Activated CD4-positive, alpha-beta T cell treated with anti-CD3 and anti-CD28 coated beads, Interleukin-2, amount 10 ng/mL, durations not matched to agents 7 days and 5 days (primary cell): ENCODE measurements around the gene GAD2. TPM values are rescaled to one million over a fixed set of nuclear protein-coding genes. Genes with fewer than 3 reads are reported as not detected.

ENCODE experiments used
- CTCF ChIA-PET: fragments of 350-600 bp; sonication (Branson Sonifier 250); formaldehyde crosslinking; loops from one replicate; lab custom pipeline; 2021; ENCODE audit warnings: antibody characterized with exemption; lab: Charles Lee
- POLR2A ChIA-PET: fragments of 350-600 bp; sonication (Branson Sonifier 250); formaldehyde crosslinking; loops from one replicate; lab custom pipeline; 2021; ENCODE audit warnings: antibody characterized with exemption; lab: Charles Lee
- DNase-seq: peaks from one replicate; pipeline ENCODE4 v3.0.0-alpha.2; 2020
- H3K27ac Mint-ChIP-seq: one replicate; pipeline ENCODE4 v1.8.0; 2021; ENCODE audit warnings: mild to moderate bottlenecking, moderate library complexity, mixed read lengths
- H3K27me3 Mint-ChIP-seq: one replicate; pipeline ENCODE4 v1.8.0; 2021; ENCODE audit warnings: mixed read lengths
- H3K36me3 Mint-ChIP-seq: one replicate; pipeline ENCODE4 v1.8.0; 2021; ENCODE audit warnings: low read depth, mixed read lengths
- H3K4me1 Mint-ChIP-seq: one replicate; pipeline ENCODE4 v1.8.0; 2021; ENCODE audit warnings: mixed read lengths
- H3K4me3 Mint-ChIP-seq: one replicate; pipeline ENCODE4 v1.8.0; 2021; ENCODE audit warnings: mild to moderate bottlenecking, moderate library complexity, mixed read lengths
- H3K9me3 Mint-ChIP-seq: one replicate; pipeline ENCODE4 v1.8.0; 2021; ENCODE audit warnings: mixed read lengths
- total RNA-seq, 2 experiments: library from RNA; stranded (reverse); gene quantifications; one replicate each; pipeline ENCODE4 v1.2.3, GENCODE V29; 2021

Gene GAD2
- total RNA-seq, 2 experiments from 2014 or later: not detected

- POLR2A ChIA-PET: no interaction called here
- H3K27ac Mint-ChIP-seq: no peak overlapping the region
These were observed 21.8 kb downstream of the GAD2 start for GRCh38 chr10:26238378-26238777.

GRCh38 chr10:26242706-26243350, 26.3 kb downstream of the GAD2 start:
- Mint-ChIP-seq H3K4me1 (no peaks in the 10 kb centered on the region), H3K27ac (no peak overlapping the region), H3K4me3 (no peak overlapping the region), H3K36me3 (no peaks in the 10 kb centered on the region), H3K9me3 (no peaks in the 10 kb centered on the region), H3K27me3 (peaks cover 17% of the 10 kb centered on the region)
- ChIA-PET CTCF (interaction anchor here (0.6 to 1.4 kb wide), 2 partner anchors 13 to 1577 kb away, joined by 3 to 5 read pairs; no protein-coding TSS in a partner anchor), POLR2A (no interaction called here)
- no peak for DNase-seq

More at GRCh38 chr10:26238378-26238777, 21.8 kb downstream of the GAD2 start:
- H3K4me3 Mint-ChIP-seq: no peak overlapping the region
- no peaks in the 10 kb centered on the region for H3K9me3 Mint-ChIP-seq
- no peak for DNase-seq
- no peaks in the 10 kb centered on the region for H3K36me3 Mint-ChIP-seq
- CTCF ChIA-PET: interaction anchor here (1.0 kb wide), 1 partner anchor 25 kb away, joined by 3 read pairs; no protein-coding TSS in a partner anchor
- H3K4me1 Mint-ChIP-seq: no peaks in the 10 kb centered on the region
- peaks cover 15% of the 10 kb centered on the region for H3K27me3 Mint-ChIP-seq

GRCh38 chr10:26243351-26243720, 26.8 kb downstream of the GAD2 start:
- CTCF ChIA-PET: interaction anchor here (1.4 kb wide), 1 partner anchor 13 kb away, joined by 5 read pairs; no protein-coding TSS in a partner anchor

GRCh38 chr10:26249681-26250080, 33.1 kb downstream of the GAD2 start:
- no peaks in the 10 kb centered on the region for H3K4me1 Mint-ChIP-seq
- H3K9me3 Mint-ChIP-seq: no peaks in the 10 kb centered on the region
- no peak for DNase-seq
- H3K4me3 Mint-ChIP-seq: no peak overlapping the region
- no peak overlapping the region for H3K27ac Mint-ChIP-seq
- H3K36me3 Mint-ChIP-seq: no peaks in the 10 kb centered on the region
- ChIA-PET CTCF (no interaction called here), POLR2A (no interaction called here)
- no peaks in the 10 kb centered on the region for H3K27me3 Mint-ChIP-seq

More at GRCh38 chr10:26243351-26243720, 26.8 kb downstream of the GAD2 start:
- Mint-ChIP-seq H3K36me3 (no peaks in the 10 kb centered on the region), H3K27ac (no peak overlapping the region), H3K4me3 (no peak overlapping the region), H3K4me1 (no peaks in the 10 kb centered on the region), H3K9me3 (no peaks in the 10 kb centered on the region), H3K27me3 (peaks cover 15% of the 10 kb centered on the region)
- POLR2A ChIA-PET: no interaction called here
- no peak for DNase-seq

- no peaks in the 10 kb centered on the region for H3K4me1 Mint-ChIP-seq
- DNase-seq: no peak
- no peak overlapping the region for H3K27ac Mint-ChIP-seq
- no peaks in the 10 kb centered on the region for H3K27me3 Mint-ChIP-seq
- no peaks in the 10 kb centered on the region for H3K9me3 Mint-ChIP-seq
- ChIA-PET POLR2A (no interaction called here), CTCF (no interaction called here)
- H3K4me3 Mint-ChIP-seq: no peak overlapping the region
- no peaks in the 10 kb centered on the region for H3K36me3 Mint-ChIP-seq
These were observed 35.4 kb downstream of the GAD2 start for GRCh38 chr10:26251925-26252324.

DNA sequence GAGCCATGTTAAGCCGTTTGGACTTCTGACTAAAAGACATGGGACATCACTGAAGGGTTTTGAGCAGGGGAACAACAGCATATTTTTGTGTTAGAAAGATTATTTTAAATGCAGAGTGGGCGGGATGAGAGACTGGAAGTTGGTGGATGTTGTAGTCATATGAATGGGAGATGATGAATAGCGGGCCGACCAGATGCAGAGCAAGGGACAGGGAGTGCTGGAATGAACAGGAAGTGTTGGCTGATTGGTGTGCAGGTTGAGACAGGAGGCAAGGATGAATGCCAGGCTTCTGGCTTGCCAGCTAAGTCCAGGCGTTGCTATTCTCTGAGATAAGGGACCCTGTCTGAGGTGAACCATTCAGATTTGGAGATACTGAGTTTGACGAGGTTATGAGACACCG, 38.0 kb downstream of the GAD2 start:
- no peaks in the 10 kb centered on the region for H3K4me1 Mint-ChIP-seq
- ChIA-PET POLR2A (no interaction called here), CTCF (no interaction called here)
- DNase-seq: no peak
- H3K27ac Mint-ChIP-seq: no peak overlapping the region
- peaks cover 2% of the 10 kb centered on the region for H3K27me3 Mint-ChIP-seq
- no peaks in the 10 kb centered on the region for H3K36me3 Mint-ChIP-seq
- no peak overlapping the region for H3K4me3 Mint-ChIP-seq
- no peaks in the 10 kb centered on the region for H3K9me3 Mint-ChIP-seq

DNA sequence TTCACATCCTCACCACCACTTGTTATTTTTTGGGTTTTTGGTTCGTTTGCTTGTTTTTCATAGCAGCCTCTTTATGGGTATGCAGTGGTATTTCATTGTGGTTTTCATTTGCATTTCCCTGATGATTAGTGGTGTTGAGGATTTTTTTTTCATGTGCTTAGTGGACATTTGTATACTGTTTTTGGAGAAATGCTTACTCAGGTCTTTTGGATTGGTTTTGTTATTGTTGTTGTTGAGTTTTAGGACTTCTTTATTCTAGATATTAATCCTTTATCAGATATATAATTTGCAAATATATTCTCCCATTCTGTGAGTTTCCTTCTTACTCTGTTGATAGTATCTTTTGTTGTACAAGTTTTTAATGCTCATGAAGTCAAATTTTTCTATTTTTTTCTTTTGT, 42.8 kb downstream of the GAD2 start:
- Mint-ChIP-seq H3K27me3 (peaks cover 15% of the 10 kb centered on the region), H3K4me3 (no peak overlapping the region)
- CTCF ChIA-PET: no interaction called here

DNA sequence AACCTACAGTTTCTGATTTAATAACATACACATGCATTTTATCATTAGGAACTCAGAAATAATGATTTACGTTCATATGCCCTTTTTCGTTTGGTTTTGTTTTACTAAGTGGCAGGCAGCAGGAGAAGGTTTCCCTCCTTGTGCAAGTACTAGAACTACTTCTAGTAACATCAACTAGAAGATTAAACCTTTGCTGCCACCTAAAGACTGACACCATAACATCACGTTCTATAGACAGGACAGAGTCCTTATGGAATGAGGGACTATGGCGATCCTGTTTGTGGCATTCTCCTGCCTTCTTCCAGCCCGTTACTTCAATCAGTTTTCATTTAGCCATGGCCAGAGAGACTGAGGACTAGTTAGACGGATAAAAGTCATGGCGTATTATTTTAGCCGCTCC, 53.2 kb downstream of the GAD2 start:
- Mint-ChIP-seq H3K4me3 (no peak overlapping the region), H3K27me3 (peaks cover 16% of the 10 kb centered on the region), H3K27ac (no peak overlapping the region), H3K9me3 (no peaks in the 10 kb centered on the region), H3K36me3 (no peaks in the 10 kb centered on the region), H3K4me1 (no peaks in the 10 kb centered on the region)
- ChIA-PET POLR2A (no interaction called here), CTCF (no interaction called here)
- no peak for DNase-seq

More for the DNA sequence above, 42.8 kb downstream of the GAD2 start:
- Mint-ChIP-seq H3K36me3 (no peaks in the 10 kb centered on the region), H3K4me1 (no peaks in the 10 kb centered on the region), H3K27ac (no peak overlapping the region), H3K9me3 (no peaks in the 10 kb centered on the region)
- DNase-seq: no peak
- POLR2A ChIA-PET: no interaction called here

GRCh38 chr10:26274391-26274790, 57.8 kb downstream of the GAD2 start:
- Mint-ChIP-seq H3K36me3 (no peaks in the 10 kb centered on the region), H3K4me3 (no peak overlapping the region), H3K4me1 (no peaks in the 10 kb centered on the region), H3K27me3 (peaks cover 6% of the 10 kb centered on the region), H3K9me3 (no peaks in the 10 kb centered on the region), H3K27ac (no peak overlapping the region)
- DNase-seq: no peak
- ChIA-PET POLR2A (no interaction called here), CTCF (interaction anchor here (0.6 kb wide), 1 partner anchor 16 kb away, joined by 3 read pairs; no protein-coding TSS in a partner anchor)

DNA sequence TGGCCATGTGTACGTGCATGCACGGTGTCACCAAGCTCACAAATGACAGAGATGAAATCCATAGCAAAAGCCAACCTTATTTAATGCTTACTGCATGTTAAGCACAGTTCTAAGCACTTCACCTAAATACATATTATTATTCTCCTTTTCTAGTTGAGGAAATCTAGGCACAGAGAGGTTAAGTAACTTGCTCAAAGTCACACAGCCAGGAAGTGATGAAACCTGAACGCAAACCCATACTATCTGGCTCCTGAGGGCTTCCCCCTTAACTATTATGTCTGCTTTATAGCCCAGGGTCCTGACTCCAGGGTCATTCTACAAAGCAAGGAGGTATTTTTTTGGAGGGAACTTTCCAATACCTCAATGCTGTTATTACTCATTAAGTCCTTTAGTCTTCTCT, 61.7 kb downstream of the GAD2 start:
- POLR2A ChIA-PET: no interaction called here
- H3K27me3 Mint-ChIP-seq: peaks cover 1% of the 10 kb centered on the region

GRCh38 chr10:26290236-26290635, 73.7 kb downstream of the GAD2 start:
- CTCF ChIA-PET: interaction anchor here (1.4 kb wide), 1 partner anchor 18 kb away, joined by 6 read pairs; no protein-coding TSS in a partner anchor
- DNase-seq: no peak

More for the DNA sequence above, 61.7 kb downstream of the GAD2 start:
- no peak for DNase-seq
- H3K4me1 Mint-ChIP-seq: no peaks in the 10 kb centered on the region
- H3K27ac Mint-ChIP-seq: no peak overlapping the region
- no peak overlapping the region for H3K4me3 Mint-ChIP-seq
- CTCF ChIA-PET: no interaction called here
- H3K9me3 Mint-ChIP-seq: no peaks in the 10 kb centered on the region
- H3K36me3 Mint-ChIP-seq: no peaks in the 10 kb centered on the region

GRCh38 chr10:26291721-26292480, 75.3 kb downstream of the GAD2 start:
- H3K36me3 Mint-ChIP-seq: no peaks in the 10 kb centered on the region
- CTCF ChIA-PET: interaction anchor here (0.6 to 1.4 kb wide), 2 partner anchors 12 to 16 kb away, joined by 3 to 6 read pairs; no protein-coding TSS in a partner anchor
- DNase-seq: no peak
- H3K9me3 Mint-ChIP-seq: no peaks in the 10 kb centered on the region
- H3K27ac Mint-ChIP-seq: no peak overlapping the region
- H3K4me1 Mint-ChIP-seq: no peaks in the 10 kb centered on the region
- H3K27me3 Mint-ChIP-seq: peaks cover 20% of the 10 kb centered on the region
- H3K4me3 Mint-ChIP-seq: no peak overlapping the region
- POLR2A ChIA-PET: no interaction called here

More at GRCh38 chr10:26290236-26290635, 73.7 kb downstream of the GAD2 start:
- H3K4me1 Mint-ChIP-seq: no peaks in the 10 kb centered on the region
- peaks cover 21% of the 10 kb centered on the region for H3K27me3 Mint-ChIP-seq
- POLR2A ChIA-PET: no interaction called here
- H3K36me3 Mint-ChIP-seq: no peaks in the 10 kb centered on the region
- no peak overlapping the region for H3K4me3 Mint-ChIP-seq
- no peaks in the 10 kb centered on the region for H3K9me3 Mint-ChIP-seq
- no peak overlapping the region for H3K27ac Mint-ChIP-seq

DNA sequence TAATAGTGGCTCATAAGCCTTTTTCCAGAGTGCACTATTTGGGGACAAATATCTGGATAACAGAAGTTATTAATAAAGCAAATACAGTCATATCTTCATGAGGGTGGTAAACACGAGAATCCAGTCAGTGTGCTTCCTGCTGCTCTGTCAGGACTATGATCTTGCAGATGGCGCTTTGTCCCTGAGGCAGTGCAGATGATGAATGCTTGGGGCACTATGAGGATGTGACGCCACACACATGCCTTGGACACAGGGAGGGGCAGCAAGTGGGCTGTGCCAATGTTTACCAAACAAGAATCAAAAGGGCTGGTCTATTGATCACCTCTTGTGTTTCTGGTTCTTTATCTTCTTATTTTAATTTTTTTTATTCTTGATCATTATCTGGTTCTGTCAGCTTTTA, 79.8 kb downstream of the GAD2 start:
- no peaks in the 10 kb centered on the region for H3K4me1 Mint-ChIP-seq
- H3K9me3 Mint-ChIP-seq: no peaks in the 10 kb centered on the region
- ChIA-PET CTCF (no interaction called here), POLR2A (no interaction called here)
- no peak overlapping the region for H3K4me3 Mint-ChIP-seq
- no peak for DNase-seq
- no peak overlapping the region for H3K27ac Mint-ChIP-seq
- peaks cover 10% of the 10 kb centered on the region for H3K27me3 Mint-ChIP-seq
- H3K36me3 Mint-ChIP-seq: no peaks in the 10 kb centered on the region
